NT2/D1 (cell line): ENCODE results near the gene MYO15B.

Experiments used
- YY1 ChIP-seq: IDR thresholded peaks from 2 replicates; pipeline ENCODE4 v1.6.1; 2011; ENCODE audit not compliant: insufficient read length, insufficient read depth
- ZNF274 ChIP-seq: IDR thresholded peaks from 2 replicates; pipeline ENCODE4 v1.6.1; 2011; ENCODE audit warnings: mild to moderate bottlenecking, low read depth, low read length

DNA sequence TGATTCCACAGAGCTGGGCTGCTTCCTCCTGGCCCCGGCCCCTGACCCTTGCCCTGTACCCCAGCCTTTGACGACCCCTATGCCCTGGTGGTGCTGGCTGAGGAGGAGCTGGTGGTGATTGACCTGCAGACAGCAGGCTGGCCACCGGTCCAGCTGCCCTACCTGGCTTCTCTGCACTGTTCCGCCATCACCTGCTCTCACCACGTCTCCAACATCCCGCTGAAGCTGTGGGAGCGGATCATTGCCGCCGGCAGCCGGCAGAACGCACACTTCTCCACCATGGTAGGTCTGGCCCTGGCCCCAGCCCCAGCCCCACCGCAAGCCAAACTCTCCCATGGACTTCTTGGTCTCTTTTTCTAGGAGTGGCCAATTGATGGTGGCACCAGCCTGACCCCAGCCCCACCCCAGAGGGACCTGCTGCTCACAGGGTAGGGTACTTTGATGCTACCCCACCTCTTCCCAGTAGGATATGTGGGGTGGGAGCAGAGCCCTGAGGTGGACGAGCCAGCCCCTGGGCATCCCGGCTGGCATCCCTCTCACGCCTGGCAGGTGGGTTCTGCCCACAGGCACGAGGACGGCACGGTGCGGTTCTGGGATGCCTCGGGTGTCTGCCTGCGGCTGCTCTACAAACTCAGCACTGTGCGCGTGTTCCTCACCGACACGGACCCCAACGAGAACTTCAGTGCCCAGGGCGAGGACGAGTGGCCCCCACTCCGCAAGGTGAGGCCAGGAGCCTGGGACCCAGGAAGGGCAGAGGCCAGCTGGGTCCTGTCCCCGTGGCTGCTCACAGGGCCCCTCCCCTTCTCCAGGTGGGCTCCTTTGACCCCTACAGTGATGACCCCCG, 19.0 kb upstream of the MYO15B start:
- TF ChIP-seq ZNF274 (no peak), YY1 (no peak)
